GM10266 (cell line): Measurements from ENCODE around the gene WWOX.

Experiments used
- DNase-seq: peaks from one replicate; pipeline ENCODE4 v3.0.0; 2012; ENCODE audit errors: extremely low spot score
- TF ChIP-seq, protein P1 (sequence below): IDR thresholded peaks from 2 replicates; pipeline ENCODE4 v1.5.1; 2012; ENCODE audit warnings: mild to moderate bottlenecking, low read depth; ENCODE audit not compliant: control insufficient read depth, insufficient read depth; ENCODE audit errors: missing control alignments

WWOX gene

GRCh38 chr16:78117391-78117790, 17.9 kb downstream of the WWOX start:
- no peak for DNase-seq
- TF ChIP-seq, protein P1, sequence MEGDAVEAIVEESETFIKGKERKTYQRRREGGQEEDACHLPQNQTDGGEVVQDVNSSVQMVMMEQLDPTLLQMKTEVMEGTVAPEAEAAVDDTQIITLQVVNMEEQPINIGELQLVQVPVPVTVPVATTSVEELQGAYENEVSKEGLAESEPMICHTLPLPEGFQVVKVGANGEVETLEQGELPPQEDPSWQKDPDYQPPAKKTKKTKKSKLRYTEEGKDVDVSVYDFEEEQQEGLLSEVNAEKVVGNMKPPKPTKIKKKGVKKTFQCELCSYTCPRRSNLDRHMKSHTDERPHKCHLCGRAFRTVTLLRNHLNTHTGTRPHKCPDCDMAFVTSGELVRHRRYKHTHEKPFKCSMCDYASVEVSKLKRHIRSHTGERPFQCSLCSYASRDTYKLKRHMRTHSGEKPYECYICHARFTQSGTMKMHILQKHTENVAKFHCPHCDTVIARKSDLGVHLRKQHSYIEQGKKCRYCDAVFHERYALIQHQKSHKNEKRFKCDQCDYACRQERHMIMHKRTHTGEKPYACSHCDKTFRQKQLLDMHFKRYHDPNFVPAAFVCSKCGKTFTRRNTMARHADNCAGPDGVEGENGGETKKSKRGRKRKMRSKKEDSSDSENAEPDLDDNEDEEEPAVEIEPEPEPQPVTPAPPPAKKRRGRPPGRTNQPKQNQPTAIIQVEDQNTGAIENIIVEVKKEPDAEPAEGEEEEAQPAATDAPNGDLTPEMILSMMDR: no peak

- TF ChIP-seq, protein P1: no peak
- DNase-seq: no peak
Observed at GRCh38 chr16:78118469-78119025, 19.1 kb downstream of the WWOX start.

- peak; percentile 44 for DNase-seq
- TF ChIP-seq, protein P1: peak; percentile 29
Observed at GRCh38 chr16:78122774-78123315, 23.4 kb downstream of the WWOX start.

- TF ChIP-seq, protein P1: no peak
- no peak for DNase-seq
Observed at GRCh38 chr16:78125112-78125844, 25.8 kb downstream of the WWOX start.

- no peak for DNase-seq
- TF ChIP-seq, protein P1: no peak
Observed at GRCh38 chr16:78126662-78127061, 27.2 kb downstream of the WWOX start.

DNA sequence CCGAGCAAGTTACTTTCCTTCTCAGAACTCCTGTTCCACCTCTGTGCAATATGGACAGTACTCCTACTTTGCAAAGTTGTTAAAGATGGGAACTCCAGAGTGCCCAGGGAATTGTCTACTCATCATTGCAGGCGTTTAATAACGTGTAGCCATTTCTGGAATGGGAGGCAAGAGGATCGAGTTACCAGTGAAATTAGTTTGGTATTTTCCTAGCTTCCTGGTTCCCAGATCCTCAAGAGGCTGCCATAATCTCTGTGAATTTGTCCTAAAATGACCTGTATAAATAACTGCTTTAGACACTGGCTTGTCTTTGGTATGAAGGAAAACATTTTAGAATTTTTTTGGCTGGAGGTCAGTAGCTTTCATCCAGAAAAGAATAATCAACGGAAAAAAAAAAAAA, 27.7 kb downstream of the WWOX start:
- DNase-seq: no peak
- TF ChIP-seq, protein P1: no peak

DNA sequence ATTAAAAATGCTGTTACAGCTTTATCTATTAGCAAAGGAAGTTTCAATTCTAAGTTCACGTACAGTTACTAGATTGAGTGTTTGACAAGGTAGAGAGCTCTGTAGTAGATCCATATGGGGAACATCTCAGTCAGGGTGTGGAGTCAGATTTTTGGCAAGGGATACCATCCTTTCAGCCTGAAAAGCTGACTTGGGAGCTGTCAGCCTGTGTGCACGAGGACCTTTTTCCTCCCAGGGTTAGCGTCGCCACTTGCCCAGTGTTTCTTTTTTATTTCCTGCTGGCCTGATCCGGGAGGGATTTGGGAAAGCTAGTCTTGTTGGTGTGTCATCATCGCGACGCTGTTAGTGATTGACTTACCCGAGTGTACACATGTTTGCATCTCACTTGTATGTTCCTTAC, 29.5 kb downstream of the WWOX start:
- DNase-seq: no peak

More for the DNA sequence above, 29.5 kb downstream of the WWOX start:
- TF ChIP-seq, protein P1: no peak
